Inflammatory macrophage treated with lipopolysaccharide for 4 hours (primary cell): ENCODE measurements around the gene PKD2L1.

Source experiments
- DNase-seq: peaks from one replicate; pipeline ENCODE4 v3.0.0-alpha.2; 2020

PKD2L1 gene

DNA sequence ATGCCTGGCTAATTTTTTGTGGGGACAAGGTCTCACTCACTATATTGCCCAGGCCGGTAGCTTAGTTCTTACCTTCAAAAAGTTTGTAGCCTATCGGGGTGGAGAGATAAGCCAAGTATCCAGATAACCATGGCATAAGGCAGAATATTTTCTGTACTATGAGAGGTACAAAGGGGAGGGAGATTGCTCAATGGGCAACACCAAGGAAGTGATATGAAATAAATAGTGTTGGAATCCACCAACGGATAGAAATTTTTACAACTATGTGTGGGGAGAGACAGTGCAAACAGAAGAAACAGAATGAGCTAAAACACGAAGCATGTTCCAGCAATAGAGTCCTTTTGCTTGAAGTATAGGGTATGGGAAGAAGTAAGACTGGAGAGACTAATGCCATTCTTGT is 25.1 kb upstream of the PKD2L1 start:
- no peak for DNase-seq

GRCh38 chr10:100353770-100354485 is 23.9 kb upstream of the PKD2L1 start:
- no peak for DNase-seq

GRCh38 chr10:100350914-100351485 is 21.0 kb upstream of the PKD2L1 start:
- no peak for DNase-seq

- no peak for DNase-seq
These were observed 19.6 kb upstream of the PKD2L1 start for GRCh38 chr10:100349672-100350071.

- DNase-seq, result no peak
These were observed 19.1 kb upstream of the PKD2L1 start for GRCh38 chr10:100349087-100349486.

DNA sequence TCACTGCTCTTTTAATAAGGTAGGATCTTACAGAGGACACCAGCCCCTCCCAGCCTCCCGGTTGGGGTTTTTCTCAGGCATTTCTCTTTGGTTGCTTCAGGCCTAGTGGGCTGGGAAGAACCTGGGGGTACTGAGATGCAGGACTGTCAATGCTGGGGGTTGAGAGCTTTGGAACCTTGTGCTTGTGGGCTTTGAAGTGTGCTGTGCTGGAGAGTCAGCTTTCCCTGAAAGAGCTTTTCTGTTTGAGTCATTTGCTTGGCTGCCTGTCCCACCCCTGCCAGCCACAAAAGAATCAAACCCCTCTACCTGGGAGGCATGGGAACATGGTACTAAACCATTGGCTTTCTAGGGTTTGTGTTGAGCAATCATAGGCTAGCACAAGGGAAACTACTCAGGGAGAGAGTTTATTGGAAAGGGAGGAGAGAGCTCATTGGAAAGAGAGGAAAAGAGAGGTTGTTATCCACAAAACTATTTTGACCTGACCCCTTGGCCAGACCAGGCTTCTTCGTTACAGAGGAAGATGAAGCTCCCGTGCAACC is 18.4 kb upstream of the PKD2L1 start:
- no peak for DNase-seq

GRCh38 chr10:100347568-100348195 is 17.7 kb upstream of the PKD2L1 start:
- no peak for DNase-seq

GRCh38 chr10:100346765-100347567 is 16.9 kb upstream of the PKD2L1 start, which contains the start of gene SCD:
Gene SCD (plus strand): TSS chr10:100347233. CDS start chr10:100347505, 272 bp downstream.
- DNase-seq, result peak; percentile 95

- DNase-seq, result peak; percentile 63
These were observed 16.3 kb upstream of the PKD2L1 start for GRCh38 chr10:100346351-100346764.

GRCh38 chr10:100345570-100346330 is 15.7 kb upstream of the PKD2L1 start:
- DNase-seq, result no peak

GRCh38 chr10:100344241-100344788 is 14.3 kb upstream of the PKD2L1 start:
- DNase-seq, result no peak

DNA sequence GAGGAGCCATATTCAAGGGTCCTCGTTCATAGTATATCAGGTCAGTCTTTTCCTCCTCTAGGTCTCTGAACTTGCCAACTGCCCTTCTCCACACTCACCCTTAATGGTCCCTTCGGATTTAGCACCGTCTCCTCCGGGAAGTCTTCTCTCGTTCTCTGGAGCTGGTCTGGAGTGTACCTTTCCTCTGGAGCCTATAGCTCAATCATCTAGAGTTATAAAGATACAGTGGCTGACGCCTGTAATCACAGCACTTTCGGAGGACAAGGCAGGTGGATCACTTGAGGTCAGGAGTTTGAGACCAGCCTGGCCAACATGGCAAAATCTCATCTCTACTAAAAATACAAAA is 12.6 kb upstream of the PKD2L1 start:
- no peak for DNase-seq

GRCh38 chr10:100341953-100342626 is 12.1 kb upstream of the PKD2L1 start:
- peak; percentile 65 for DNase-seq

- DNase-seq, result peak; percentile 80
These were observed 11.2 kb upstream of the PKD2L1 start for GRCh38 chr10:100340948-100341847.

DNA sequence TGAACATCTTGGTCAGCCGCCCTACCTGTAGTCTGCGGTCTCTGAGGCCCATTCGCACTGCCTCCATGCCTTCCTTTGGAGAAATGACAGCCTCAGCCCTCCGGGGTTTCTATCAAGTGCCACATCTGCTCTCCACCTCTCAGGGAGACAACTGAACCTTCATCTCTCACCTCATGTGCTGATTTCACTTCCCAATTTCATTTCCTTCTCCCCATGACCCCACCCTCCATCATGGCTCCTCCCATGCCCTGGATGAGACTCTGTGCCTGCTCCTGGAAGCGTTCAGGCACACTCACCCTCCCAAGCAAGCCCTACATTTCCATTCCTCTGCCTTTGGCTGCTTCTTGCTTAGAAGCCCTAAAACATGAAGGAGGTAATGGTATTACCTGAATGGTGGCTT is 9.2 kb upstream of the PKD2L1 start:
- DNase-seq, result peak; percentile 72

DNA sequence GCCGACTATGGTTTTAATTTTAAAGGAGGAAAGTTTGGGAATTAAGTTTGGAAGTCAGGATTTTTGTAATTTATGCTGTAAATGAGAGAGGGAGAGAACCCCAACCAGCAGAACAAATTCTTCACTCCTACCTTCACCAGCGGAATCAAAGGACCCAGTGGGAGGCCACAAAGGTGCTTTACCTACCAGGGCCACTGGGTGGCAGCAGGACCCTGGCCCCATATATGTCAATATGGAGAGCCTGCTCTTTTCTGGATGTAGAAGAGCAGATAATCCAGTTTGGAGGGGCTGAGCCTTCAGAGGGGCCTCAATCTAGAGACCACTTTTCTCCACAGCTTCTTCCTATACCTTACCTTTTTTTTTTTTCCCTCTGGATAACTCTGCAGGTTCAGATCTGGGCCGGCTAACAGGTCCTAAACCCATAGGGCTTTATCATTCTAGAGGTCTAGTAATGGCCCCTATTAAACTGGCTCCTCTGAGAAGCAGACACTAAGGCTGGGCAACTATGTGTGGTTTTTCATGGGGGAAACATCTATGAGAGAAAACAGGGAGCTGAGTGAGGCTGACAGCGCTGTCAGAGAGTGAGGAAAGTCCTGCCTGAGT is 8.5 kb upstream of the PKD2L1 start:
- peak; percentile 69 for DNase-seq

GRCh38 chr10:100334762-100335161 is 4.7 kb upstream of the PKD2L1 start:
- DNase-seq, result no peak

DNA sequence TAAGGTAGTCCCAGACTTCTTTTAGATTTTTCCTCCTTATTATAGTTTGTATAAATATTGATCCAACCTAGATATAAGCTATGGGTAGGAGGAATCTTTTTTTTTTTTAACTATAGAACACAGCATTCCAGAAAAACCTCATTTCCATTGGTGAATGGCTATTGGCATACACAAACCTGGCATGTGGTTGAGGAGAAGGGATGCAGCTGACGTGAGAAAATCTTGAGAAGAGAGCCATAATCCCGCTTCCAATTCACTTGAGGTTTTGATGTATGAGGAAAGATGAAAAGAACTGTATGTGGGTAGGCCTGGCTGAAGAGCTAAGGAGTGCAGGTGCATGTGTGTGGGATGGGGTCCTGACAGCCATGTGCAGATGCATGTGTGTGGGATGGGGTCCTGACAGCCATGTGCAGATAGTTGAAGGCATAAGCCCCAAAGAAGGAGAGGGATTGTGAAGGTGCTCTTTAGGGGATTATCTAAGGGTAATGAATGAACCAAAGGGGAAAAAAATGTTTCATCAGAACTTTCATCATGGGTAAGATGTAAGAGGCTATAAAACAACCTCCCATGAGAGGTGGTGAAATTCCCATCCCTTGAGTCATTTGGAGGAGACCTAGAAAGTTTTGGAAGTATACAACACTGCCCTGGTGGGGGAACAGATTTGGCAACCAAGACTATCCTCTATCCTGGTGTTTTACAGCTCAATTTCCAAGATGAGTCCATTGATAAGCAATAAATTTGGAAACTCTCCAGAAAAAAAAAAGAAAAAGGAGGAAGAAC is 3.8 kb upstream of the PKD2L1 start:
- peak; percentile 25 for DNase-seq

- DNase-seq, result no peak
These were observed 3.1 kb upstream of the PKD2L1 start for GRCh38 chr10:100333106-100333505.
